ENCODE measurements around the gene AUH.

DNA sequence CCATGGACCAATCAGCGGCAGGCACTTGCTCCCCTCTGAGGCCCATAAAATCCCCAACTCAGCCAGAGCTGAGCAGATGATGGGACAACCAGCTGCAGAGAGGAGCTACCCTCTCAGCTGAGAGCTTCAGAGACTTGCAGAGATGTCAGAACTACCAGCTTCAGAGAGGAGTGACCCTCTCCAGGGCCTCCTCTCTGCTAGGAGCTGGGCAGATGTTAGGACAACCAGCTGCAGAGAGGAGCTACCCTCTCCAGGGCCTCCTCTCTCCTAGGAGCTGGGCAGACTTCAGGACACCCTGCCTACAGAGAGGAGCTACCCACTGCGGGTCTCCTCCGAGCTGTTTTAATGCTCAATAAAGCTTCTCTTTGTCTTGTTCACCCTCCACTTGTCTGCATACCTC is 3.0 kb upstream of the AUH start:
- TF ChIP-seq, protein P1, sequence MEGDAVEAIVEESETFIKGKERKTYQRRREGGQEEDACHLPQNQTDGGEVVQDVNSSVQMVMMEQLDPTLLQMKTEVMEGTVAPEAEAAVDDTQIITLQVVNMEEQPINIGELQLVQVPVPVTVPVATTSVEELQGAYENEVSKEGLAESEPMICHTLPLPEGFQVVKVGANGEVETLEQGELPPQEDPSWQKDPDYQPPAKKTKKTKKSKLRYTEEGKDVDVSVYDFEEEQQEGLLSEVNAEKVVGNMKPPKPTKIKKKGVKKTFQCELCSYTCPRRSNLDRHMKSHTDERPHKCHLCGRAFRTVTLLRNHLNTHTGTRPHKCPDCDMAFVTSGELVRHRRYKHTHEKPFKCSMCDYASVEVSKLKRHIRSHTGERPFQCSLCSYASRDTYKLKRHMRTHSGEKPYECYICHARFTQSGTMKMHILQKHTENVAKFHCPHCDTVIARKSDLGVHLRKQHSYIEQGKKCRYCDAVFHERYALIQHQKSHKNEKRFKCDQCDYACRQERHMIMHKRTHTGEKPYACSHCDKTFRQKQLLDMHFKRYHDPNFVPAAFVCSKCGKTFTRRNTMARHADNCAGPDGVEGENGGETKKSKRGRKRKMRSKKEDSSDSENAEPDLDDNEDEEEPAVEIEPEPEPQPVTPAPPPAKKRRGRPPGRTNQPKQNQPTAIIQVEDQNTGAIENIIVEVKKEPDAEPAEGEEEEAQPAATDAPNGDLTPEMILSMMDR (conservative IDR thresholded peaks at IDR 0.05; ENCODE audit: low read length), result no peak
- TF ChIP-seq EZH2phosphoT487 (IDR thresholded peaks at IDR 0.05; ENCODE audit: borderline replicate concordance, low read depth, low read length), result no peak
